AG09319 (cell line): Measurements from ENCODE around the gene CH25H.
A peak's percentile ranks its signal among the peaks of the same experiment; 100 is the strongest.
"Not testable (repeated sequence)": the region's sequence is repeated elsewhere in the genome, so short reads cannot be mapped to it uniquely, and the experiment has no call there.

Source experiments
- DNase-seq: peaks from one replicate; pipeline ENCODE4 v3.0.0-alpha.2; 2010; ENCODE audit warnings: low read depth; ENCODE audit errors: extremely low read depth
- TF ChIP-seq, protein P1 (sequence below): IDR thresholded peaks from 2 replicates; pipeline ENCODE4 v1.5.1; 2011; ENCODE audit warnings: low read depth, mild to moderate bottlenecking, inconsistent platforms, low read length, moderate library complexity

Gene CH25H

DNA sequence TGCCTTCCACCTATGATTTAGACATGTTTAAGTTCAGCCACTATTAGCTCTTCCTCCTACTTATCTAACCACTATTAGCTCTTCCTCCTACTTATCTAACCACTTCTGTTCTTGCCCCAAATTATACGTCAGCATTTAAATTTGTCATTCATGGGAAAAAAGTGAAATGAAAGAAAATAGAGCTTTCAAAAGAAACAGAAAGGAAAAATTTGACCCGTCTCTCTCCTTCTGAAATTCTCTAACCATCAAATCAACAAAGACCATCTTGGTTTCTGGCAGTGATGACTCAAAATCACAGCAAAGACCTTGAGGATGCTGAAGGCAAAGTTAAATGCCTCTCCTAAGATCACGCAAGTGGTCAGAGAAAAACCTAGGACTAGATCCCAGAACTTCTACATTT lies 41.9 kb upstream of the CH25H start:
- TF ChIP-seq, protein P1, sequence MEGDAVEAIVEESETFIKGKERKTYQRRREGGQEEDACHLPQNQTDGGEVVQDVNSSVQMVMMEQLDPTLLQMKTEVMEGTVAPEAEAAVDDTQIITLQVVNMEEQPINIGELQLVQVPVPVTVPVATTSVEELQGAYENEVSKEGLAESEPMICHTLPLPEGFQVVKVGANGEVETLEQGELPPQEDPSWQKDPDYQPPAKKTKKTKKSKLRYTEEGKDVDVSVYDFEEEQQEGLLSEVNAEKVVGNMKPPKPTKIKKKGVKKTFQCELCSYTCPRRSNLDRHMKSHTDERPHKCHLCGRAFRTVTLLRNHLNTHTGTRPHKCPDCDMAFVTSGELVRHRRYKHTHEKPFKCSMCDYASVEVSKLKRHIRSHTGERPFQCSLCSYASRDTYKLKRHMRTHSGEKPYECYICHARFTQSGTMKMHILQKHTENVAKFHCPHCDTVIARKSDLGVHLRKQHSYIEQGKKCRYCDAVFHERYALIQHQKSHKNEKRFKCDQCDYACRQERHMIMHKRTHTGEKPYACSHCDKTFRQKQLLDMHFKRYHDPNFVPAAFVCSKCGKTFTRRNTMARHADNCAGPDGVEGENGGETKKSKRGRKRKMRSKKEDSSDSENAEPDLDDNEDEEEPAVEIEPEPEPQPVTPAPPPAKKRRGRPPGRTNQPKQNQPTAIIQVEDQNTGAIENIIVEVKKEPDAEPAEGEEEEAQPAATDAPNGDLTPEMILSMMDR = no peak
- DNase-seq = no peak

DNA sequence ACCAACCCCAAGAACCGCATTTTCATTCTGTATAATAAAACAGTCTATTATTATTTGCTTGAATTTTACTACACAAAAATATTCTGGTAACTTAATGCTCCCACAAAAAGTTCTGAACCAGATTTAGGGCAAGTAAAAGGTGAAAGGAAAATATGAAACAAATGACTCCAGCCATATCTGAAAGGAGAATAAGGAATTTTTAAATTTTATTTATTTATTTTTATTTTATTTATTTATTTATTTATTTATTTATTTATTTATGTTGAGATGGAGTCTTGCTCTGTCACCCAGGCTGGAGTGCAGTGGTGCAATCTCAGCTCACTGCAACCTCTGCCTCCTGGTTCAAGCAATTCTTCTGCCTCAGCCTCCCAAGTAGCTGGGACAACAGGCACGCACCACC lies 40.5 kb upstream of the CH25H start:
- DNase-seq = not testable (repeated sequence)

DNA sequence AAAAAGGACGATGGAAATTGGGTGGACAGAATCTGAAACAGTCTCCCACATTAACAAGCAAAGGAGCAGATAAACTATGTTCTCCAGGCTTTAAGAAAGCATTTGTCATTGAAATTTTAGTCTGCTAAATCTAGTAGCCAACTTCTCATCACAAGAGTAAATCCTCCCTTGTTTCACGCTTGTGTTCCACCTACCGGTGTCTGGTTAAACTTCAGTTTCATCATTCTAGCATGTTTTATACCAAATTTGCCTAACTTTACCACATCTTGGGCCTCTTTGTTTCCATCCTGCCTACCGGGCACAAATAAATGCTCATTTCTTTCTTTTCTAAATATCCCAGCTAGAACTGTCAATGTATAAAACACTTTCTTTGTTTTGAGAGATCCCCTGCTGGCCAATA lies 38.7 kb upstream of the CH25H start:
- TF ChIP-seq, protein P1 = no peak
- no peak for DNase-seq

GRCh38 chr10:89242840-89243568 lies 35.9 kb upstream of the CH25H start:
- TF ChIP-seq, protein P1 = no peak

GRCh38 chr10:89242345-89242684 lies 35.2 kb upstream of the CH25H start:
- TF ChIP-seq, protein P1 = no peak
- DNase-seq = no peak

More at GRCh38 chr10:89242840-89243568, 35.9 kb upstream of the CH25H start:
- no peak for DNase-seq

GRCh38 chr10:89241486-89242344 lies 34.6 kb upstream of the CH25H start:
- TF ChIP-seq, protein P1 = no peak
- DNase-seq = peak; percentile 36

- DNase-seq = no peak
- TF ChIP-seq, protein P1 = no peak
Observed at GRCh38 chr10:89241026-89241425, 33.9 kb upstream of the CH25H start.
